Subcutaneous abdominal adipose tissue (tissue), 5 donors: ENCODE data around the gene CLSTN2.

Experiments
- H3K27ac ChIP-seq: one replicate; pipeline ENCODE4 v1.7.0; 2013; ENCODE audit warnings: low read depth, mild to moderate bottlenecking, inconsistent platforms, low read length, moderate library complexity
- H3K27me3 ChIP-seq, 5 donors: one replicate each; pipeline ENCODE4 v1.7.0; 2013; ENCODE audit warnings: low read length in 5 of 5, inconsistent platforms in 1 of 5; ENCODE audit not compliant: control insufficient read depth in 5 of 5, insufficient read depth in 4 of 5
- H3K36me3 ChIP-seq, 5 donors: one replicate each; pipeline ENCODE4 v1.7.0; 2013; ENCODE audit warnings: low read length in 5 of 5; ENCODE audit not compliant: control insufficient read depth in 5 of 5, insufficient read depth in 5 of 5
- H3K4me1 ChIP-seq, 5 donors: one replicate each; pipeline ENCODE4 v1.7.0; 2013; ENCODE audit warnings: low read length in 5 of 5, mild to moderate bottlenecking in 3 of 5, moderate library complexity in 1 of 5; ENCODE audit not compliant: control insufficient read depth in 5 of 5, insufficient read depth in 5 of 5
- H3K4me3 ChIP-seq, 5 donors: one replicate each; pipeline ENCODE4 v1.7.0; 2013; ENCODE audit warnings: low read length in 5 of 5, low read depth in 1 of 5
- H3K9ac ChIP-seq, 5 donors: one replicate each; pipeline ENCODE4 v1.7.0; 2013; ENCODE audit warnings: low read length in 5 of 5, mild to moderate bottlenecking in 4 of 5, moderate library complexity in 3 of 5
- H3K9me3 ChIP-seq, 5 donors: one replicate each; pipeline ENCODE4 v1.7.0; 2013; ENCODE audit warnings: low read length in 5 of 5; ENCODE audit not compliant: control insufficient read depth in 5 of 5
- donor health status: healthy.
- donor health status: healthy.
- donor health status: healthy.
- donor health status: healthy.
- donor health status: healthy.

CLSTN2 gene

DNA sequence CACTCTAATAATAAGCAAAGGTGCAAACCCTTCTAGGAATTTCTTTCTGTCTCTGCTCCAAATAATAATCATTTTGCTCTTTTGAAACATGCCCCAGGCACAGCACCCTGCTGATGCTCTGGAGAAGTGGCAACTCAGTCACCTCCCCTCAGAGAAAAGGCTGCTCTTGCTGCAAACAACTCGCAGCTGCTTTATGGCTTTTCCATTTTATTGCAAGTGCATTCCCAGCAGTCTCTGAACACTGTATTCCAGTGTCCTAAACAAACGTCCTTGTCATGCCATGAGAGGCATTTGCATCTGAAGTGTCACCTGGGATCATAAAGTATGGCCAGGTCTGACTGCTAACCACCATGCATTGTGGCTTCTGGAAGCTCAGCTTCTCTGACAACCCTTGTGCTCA lies 384.8 kb downstream of the CLSTN2 start:
- H3K36me3 ChIP-seq = no peaks in the 10 kb centered on the region
- H3K9me3 ChIP-seq = no peaks in the 10 kb centered on the region
- no peak overlapping the region for H3K9ac ChIP-seq
- no peaks in the 10 kb centered on the region for H3K4me1 ChIP-seq
- H3K4me3 ChIP-seq = no peak overlapping the region
- no peaks in the 10 kb centered on the region for H3K27me3 ChIP-seq
- H3K27ac ChIP-seq = no peak overlapping the region

GRCh38 chr3:140323561-140323960 lies 388.6 kb downstream of the CLSTN2 start:
- H3K4me1 ChIP-seq = no peaks in the 10 kb centered on the region
- H3K27me3 ChIP-seq = no peaks in the 10 kb centered on the region
- H3K4me3 ChIP-seq = no peak overlapping the region
- no peaks in the 10 kb centered on the region for H3K36me3 ChIP-seq
- no peak overlapping the region for H3K27ac ChIP-seq
- no peaks in the 10 kb centered on the region for H3K9me3 ChIP-seq
- no peak overlapping the region for H3K9ac ChIP-seq

GRCh38 chr3:140332131-140332530 lies 397.1 kb downstream of the CLSTN2 start:
- H3K9ac ChIP-seq = no peak overlapping the region
- H3K36me3 ChIP-seq = peaks cover 0 to 3% (median 0%) of the 10 kb centered on the region in 5 donors
- H3K9me3 ChIP-seq = no peaks in the 10 kb centered on the region
- no peak overlapping the region for H3K4me3 ChIP-seq
- no peak overlapping the region for H3K27ac ChIP-seq
- peaks cover 0 to 4% (median 0%) of the 10 kb centered on the region in 5 donors for H3K4me1 ChIP-seq
- H3K27me3 ChIP-seq = no peaks in the 10 kb centered on the region

GRCh38 chr3:140334132-140334929 lies 399.3 kb downstream of the CLSTN2 start:
- no peak overlapping the region for H3K9ac ChIP-seq
- no peaks in the 10 kb centered on the region for H3K9me3 ChIP-seq
- no peaks in the 10 kb centered on the region for H3K27me3 ChIP-seq
- peaks cover 0 to 4% (median 0%) of the 10 kb centered on the region in 5 donors for H3K4me1 ChIP-seq
- no peak overlapping the region for H3K4me3 ChIP-seq
- H3K36me3 ChIP-seq = peaks cover 0 to 3% (median 0%) of the 10 kb centered on the region in 5 donors
- no peak overlapping the region for H3K27ac ChIP-seq

- H3K27ac ChIP-seq = no peak overlapping the region
- H3K27me3 ChIP-seq = no peaks in the 10 kb centered on the region
- H3K9me3 ChIP-seq = no peaks in the 10 kb centered on the region
- no peaks in the 10 kb centered on the region for H3K36me3 ChIP-seq
- peaks cover 0 to 6% (median 4%) of the 10 kb centered on the region in 5 donors for H3K4me1 ChIP-seq
- no peak overlapping the region for H3K9ac ChIP-seq
- no peak overlapping the region for H3K4me3 ChIP-seq
Observed at GRCh38 chr3:140336465-140336864, 401.5 kb downstream of the CLSTN2 start.

DNA sequence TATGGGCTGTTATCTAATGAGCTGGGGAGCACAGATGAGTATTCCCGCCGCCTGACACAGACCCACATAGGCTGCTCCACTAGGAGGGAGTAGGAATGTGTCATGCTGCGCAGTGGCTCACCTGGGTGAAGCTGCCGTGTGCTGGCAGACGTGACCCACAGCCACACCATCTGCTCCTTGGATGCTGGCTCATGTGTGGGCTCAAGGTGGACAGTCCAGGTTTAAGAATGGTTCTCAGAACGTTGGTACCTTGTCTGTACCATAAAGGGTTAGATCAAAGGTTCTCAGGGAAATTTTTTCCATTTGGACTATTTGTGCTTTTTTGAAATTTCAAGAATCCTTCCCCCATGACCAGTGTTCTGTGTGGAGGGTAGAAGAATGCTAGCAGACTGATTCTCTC lies 403.9 kb downstream of the CLSTN2 start:
- no peaks in the 10 kb centered on the region for H3K36me3 ChIP-seq
- H3K27ac ChIP-seq = no peak overlapping the region
- no peaks in the 10 kb centered on the region for H3K27me3 ChIP-seq
- H3K4me1 ChIP-seq = peaks cover 0 to 10% (median 4%) of the 10 kb centered on the region in 5 donors
- peaks cover 0 to 8% (median 6%) of the 10 kb centered on the region in 5 donors for H3K9me3 ChIP-seq
- no peak overlapping the region for H3K9ac ChIP-seq
- H3K4me3 ChIP-seq = no peak overlapping the region

DNA sequence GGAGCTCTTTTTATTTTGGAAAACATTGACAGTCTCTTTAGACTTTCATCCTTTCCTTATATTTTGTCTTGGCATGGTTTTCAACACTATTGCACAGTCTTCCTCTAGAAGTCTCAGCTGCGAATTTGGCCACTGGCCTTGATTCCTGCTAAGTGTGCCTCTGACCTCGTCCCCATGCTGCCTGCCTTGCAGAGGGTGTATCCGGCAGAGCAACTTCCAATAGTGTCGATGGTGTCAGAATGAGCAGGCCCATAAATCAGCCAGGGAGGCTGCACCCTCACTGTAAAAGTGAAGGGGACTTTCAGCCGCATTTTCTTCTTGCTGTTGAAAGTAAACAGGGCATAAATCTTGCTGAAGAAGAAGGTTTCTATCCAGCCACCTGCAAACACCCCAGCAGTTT lies 406.2 kb downstream of the CLSTN2 start:
- Histone ChIP-seq H3K4me1 (peaks cover 0 to 10% (median 4%) of the 10 kb centered on the region in 5 donors), H3K36me3 (no peaks in the 10 kb centered on the region), H3K9ac (no peak overlapping the region), H3K27me3 (no peaks in the 10 kb centered on the region), H3K27ac (no peak overlapping the region), H3K4me3 (no peak overlapping the region), H3K9me3 (peaks cover 0 to 8% (median 6%) of the 10 kb centered on the region in 5 donors)

GRCh38 chr3:140341817-140342403 lies 406.9 kb downstream of the CLSTN2 start:
- Histone ChIP-seq H3K9ac (no peak overlapping the region), H3K4me1 (peaks cover 0 to 10% (median 4%) of the 10 kb centered on the region in 5 donors), H3K27ac (no peak overlapping the region), H3K4me3 (no peak overlapping the region), H3K9me3 (peaks cover 0 to 8% (median 6%) of the 10 kb centered on the region in 5 donors), H3K27me3 (no peaks in the 10 kb centered on the region), H3K36me3 (no peaks in the 10 kb centered on the region)

GRCh38 chr3:140342668-140343067 lies 407.7 kb downstream of the CLSTN2 start:
- no peak overlapping the region for H3K9ac ChIP-seq
- H3K4me3 ChIP-seq = no peak overlapping the region
- no peak overlapping the region for H3K27ac ChIP-seq
- no peaks in the 10 kb centered on the region for H3K27me3 ChIP-seq
- H3K36me3 ChIP-seq = no peaks in the 10 kb centered on the region
- peaks cover 0 to 8% (median 6%) of the 10 kb centered on the region in 5 donors for H3K9me3 ChIP-seq
- H3K4me1 ChIP-seq = peaks cover 0 to 10% (median 4%) of the 10 kb centered on the region in 5 donors
